Upper lobe of left lung (tissue), 6 donors: ENCODE results near the gene TP53I11. TPM values are rescaled to one million over a fixed set of nuclear protein-coding genes. Genes with fewer than 3 reads are reported as not detected.

Experiments used
- ATAC-seq, 2 donors: fragments of 200-7000 bp; cut with Tn5 transposase; one replicate each; pipeline ENCODE4 v1.9.1; 2022; ENCODE audit warnings: mild to moderate bottlenecking in 2 of 2, moderate library complexity in 2 of 2; ENCODE audit not compliant: low FRiP score in 2 of 2
- DNase-seq, 2 donors: peaks; one replicate each; pipeline ENCODE4 v3.0.0-alpha.2; 2019 to 2020
- H3K27ac ChIP-seq, 4 donors: fragments of 200-600 bp; sonication (generic); one replicate each; pipeline ENCODE4 v1.5.1; 2016 to 2019
- H3K27me3 ChIP-seq, 4 donors: fragments of 200-600 bp; sonication (generic); one replicate each; pipeline ENCODE4 v1.5.1; 2017 to 2019
- H3K36me3 ChIP-seq, 4 donors: fragments of 200-600 bp; sonication (generic); one replicate each; pipeline ENCODE4 v1.5.1; 2016 to 2019
- H3K4me1 ChIP-seq, 4 donors: fragments of 200-600 bp; sonication (generic); one replicate each; pipeline ENCODE4 v1.5.1; 2018 to 2019
- H3K4me3 ChIP-seq, 4 donors: fragments of 200-600 bp; sonication (generic); one replicate each; pipeline ENCODE4 v1.5.1; 2017 to 2019; ENCODE audit warnings: mild to moderate bottlenecking in 2 of 4, moderate library complexity in 1 of 4
- H3K9me3 ChIP-seq, 4 donors: fragments of 200-600 bp; sonication (generic); one replicate each; pipeline ENCODE4 v1.5.1; 2018 to 2019
- EP300 ChIP-seq, 4 donors: sonication (generic); formaldehyde crosslinking; IDR thresholded peaks; one replicate each; pipeline ENCODE4 v1.5.1; 2017; ENCODE audit warnings: antibody characterized with exemption in 4 of 4, control low read depth in 2 of 4
- POLR2A ChIP-seq, 4 donors: fragments of 450-650 bp; IDR thresholded peaks; one replicate each; pipeline ENCODE4 v1.5.1; 2016 to 2017; ENCODE audit warnings: antibody characterized with exemption in 4 of 4, mild to moderate bottlenecking in 2 of 4
- POLR2AphosphoS5 ChIP-seq, 2 donors: sonication (generic); formaldehyde crosslinking; IDR thresholded peaks; one replicate each; pipeline ENCODE4 v1.5.1; 2017; ENCODE audit warnings: antibody characterized with exemption in 2 of 2
- whole genome bisulfite sequencing, 2 donors: methylation state at CpG; one replicate each; pipeline ENCODE4 v1.1.5; 2017 to 2018; 5-methylcytosine and 5-hydroxymethylcytosine counted together
- total RNA-seq, 6 donors: library from RNA; depleted of rRNA in 4 of 6; stranded (reverse); fragments of >200 nt in 4 of 6; gene quantifications; one replicate each; pipeline versions ENCODE4 v1.1.0 to v1.2.1, GENCODE V29; 2016 to 2021
- TF ChIP-seq, protein P1 (sequence below), 6 experiments: fragments of 450-650 bp in 4 of 6; fragments of 200-600 bp in 2 of 6; sonication (generic) in 2 of 6; IDR thresholded peaks; one replicate each; pipeline ENCODE4 v1.5.1; 2016 to 2019; ENCODE audit warnings: antibody characterized with exemption in 6 of 6
- donor health status: DM: no; HTN: no; CAD: no; lungs with moderate emphysema.
- donor health status: DM: no; HTN: yes; CAD: no; lungs with severe emphysema.

TP53I11 gene
- total RNA-seq, 6 donors from 2014 or later: 55.3 to 127 (median 101) TPM

DNA sequence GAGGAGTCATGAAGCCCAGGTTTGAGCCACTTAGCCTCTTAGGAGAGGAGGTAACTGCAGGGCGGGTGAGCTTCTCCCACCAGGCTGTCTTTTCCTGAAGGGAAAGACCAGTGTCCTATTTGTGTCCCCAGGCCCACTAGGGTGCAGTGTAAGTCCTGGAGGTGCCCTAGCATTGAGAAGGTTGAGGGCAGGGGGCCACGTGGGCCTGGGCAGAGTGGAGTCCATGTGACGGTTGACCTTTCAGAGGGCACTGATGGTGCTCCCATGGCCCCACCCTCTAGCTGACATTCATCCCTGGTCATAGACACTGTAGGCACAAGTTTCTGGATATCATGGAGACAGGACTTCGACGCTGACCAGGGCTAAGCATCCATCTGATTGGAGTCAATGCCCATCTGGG is 44.1 kb upstream of the TP53I11 start:
- Histone ChIP-seq H3K4me3 (no peak overlapping the region), H3K36me3 (no peaks in the 10 kb centered on the region), H3K4me1 (peaks cover 0 to 6% (median 0%) of the 10 kb centered on the region in 4 donors), H3K9me3 (no peaks in the 10 kb centered on the region), H3K27me3 (no peaks in the 10 kb centered on the region), H3K27ac (no peak overlapping the region)
- ATAC-seq (no peak), DNase-seq (no peak)
- TF ChIP-seq POLR2AphosphoS5 (IDR thresholded peaks at IDR 0.05): no peak
- TF ChIP-seq, protein P1, sequence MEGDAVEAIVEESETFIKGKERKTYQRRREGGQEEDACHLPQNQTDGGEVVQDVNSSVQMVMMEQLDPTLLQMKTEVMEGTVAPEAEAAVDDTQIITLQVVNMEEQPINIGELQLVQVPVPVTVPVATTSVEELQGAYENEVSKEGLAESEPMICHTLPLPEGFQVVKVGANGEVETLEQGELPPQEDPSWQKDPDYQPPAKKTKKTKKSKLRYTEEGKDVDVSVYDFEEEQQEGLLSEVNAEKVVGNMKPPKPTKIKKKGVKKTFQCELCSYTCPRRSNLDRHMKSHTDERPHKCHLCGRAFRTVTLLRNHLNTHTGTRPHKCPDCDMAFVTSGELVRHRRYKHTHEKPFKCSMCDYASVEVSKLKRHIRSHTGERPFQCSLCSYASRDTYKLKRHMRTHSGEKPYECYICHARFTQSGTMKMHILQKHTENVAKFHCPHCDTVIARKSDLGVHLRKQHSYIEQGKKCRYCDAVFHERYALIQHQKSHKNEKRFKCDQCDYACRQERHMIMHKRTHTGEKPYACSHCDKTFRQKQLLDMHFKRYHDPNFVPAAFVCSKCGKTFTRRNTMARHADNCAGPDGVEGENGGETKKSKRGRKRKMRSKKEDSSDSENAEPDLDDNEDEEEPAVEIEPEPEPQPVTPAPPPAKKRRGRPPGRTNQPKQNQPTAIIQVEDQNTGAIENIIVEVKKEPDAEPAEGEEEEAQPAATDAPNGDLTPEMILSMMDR (IDR thresholded peaks at IDR 0.05): no peak
- TF ChIP-seq POLR2A (IDR thresholded peaks at IDR 0.05): no peak
- TF ChIP-seq EP300 (IDR thresholded peaks at IDR 0.05): no peak
- WGBS, 2 donors: 77 to 88% methylated on average over 3 to 4 of the region's 5 CpGs

DNA sequence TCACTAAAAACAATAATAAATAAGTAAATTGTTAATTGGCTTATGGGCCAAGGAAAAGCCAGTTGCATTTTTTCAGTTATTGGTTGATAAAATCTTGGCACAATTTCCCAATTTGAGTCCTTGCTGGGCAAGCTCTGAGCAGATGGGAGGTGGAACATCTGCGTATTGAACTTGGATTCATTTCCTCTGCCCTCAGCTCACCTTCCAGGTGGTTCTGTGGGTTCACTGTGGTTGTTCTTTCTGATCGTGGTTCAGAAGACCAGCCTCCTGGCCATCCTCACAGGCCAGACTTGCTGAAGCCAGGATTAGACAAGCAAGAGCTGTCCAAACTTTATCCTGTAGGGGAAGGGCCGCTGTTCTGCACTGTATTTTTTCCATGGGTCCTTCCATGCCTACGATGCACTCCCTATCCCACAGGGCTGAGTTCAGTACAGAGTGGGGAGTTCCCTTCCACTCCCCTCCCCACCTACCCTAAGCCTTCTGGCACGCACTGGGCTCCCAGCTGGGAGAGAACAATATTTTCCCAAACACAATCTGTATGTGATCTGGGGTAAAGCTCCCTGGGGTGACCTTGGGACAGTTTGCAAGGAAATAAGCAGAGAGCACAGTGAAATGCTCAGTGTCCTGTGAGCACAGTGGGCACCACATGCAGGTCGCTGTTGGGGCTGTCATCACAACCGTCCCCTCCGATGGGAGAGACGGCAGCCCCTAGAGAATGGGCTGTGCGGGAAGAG is 43.5 kb upstream of the TP53I11 start:
- Histone ChIP-seq H3K9me3 (no peaks in the 10 kb centered on the region), H3K36me3 (no peaks in the 10 kb centered on the region), H3K27ac (no peak overlapping the region), H3K4me1 (peaks cover 0 to 6% (median 0%) of the 10 kb centered on the region in 4 donors), H3K27me3 (no peaks in the 10 kb centered on the region), H3K4me3 (no peak overlapping the region)
- ATAC-seq (no peak), DNase-seq (no peak)
- whole genome bisulfite sequencing, 2 donors: 87 to 91% methylated on average over 10 of the region's 10 CpGs
- no peak for TF ChIP-seq EP300 (IDR thresholded peaks at IDR 0.05)
- TF ChIP-seq, protein P1 (IDR thresholded peaks at IDR 0.05): no peak
- no peak for TF ChIP-seq POLR2A (IDR thresholded peaks at IDR 0.05)

DNA sequence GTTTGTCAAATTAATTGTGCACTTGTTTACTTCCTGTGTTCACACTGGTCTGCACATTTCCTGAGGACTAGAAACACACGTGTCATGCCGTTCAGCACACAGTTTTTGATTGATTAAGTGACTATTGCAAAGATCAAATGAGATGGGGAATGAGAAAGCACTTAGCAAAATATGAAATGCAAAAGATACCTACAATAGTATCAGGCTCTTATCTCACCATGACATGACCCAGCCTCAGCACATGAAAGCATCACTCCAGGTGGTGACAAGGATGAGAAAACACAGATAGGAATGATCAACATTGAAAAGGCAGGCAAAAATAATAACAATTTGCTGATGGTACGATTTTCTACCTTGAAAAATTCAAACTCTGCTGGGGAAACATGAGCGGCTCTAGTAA is 42.1 kb upstream of the TP53I11 start:
- Histone ChIP-seq H3K27me3 (no peaks in the 10 kb centered on the region), H3K4me1 (peaks cover 0 to 6% (median 0%) of the 10 kb centered on the region in 4 donors), H3K4me3 (no peak overlapping the region), H3K9me3 (no peaks in the 10 kb centered on the region), H3K36me3 (no peaks in the 10 kb centered on the region), H3K27ac (no peak overlapping the region)
- DNase-seq: no peak
- 60 to 63% methylated on average over 4 of the region's 4 CpGs for WGBS, 2 donors
- ATAC-seq: no peak
- TF ChIP-seq POLR2AphosphoS5 (IDR thresholded peaks at IDR 0.05) (no peak), POLR2A (IDR thresholded peaks at IDR 0.05) (no peak), EP300 (IDR thresholded peaks at IDR 0.05) (no peak)
- TF ChIP-seq, protein P1 (IDR thresholded peaks at IDR 0.05): no peak

DNA sequence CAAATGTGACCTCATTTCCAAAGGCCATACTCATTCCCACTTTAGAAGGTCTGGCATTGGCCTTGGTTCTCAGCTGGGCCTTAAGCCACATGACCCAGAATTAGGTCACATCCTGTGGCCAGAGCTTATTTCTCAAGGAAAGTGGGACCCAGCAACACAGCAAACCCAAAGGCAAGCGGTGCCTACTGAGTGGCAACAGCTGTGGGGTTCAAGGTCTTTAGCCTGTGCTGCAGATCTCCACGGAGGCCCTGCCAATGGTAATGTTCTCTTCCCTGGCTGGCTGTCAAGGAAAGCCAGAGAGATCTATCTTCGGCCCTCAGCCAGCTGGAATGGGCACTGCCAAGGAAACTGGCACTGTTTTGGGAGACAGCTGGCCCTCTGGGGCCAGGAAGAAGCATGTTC is 41.5 kb upstream of the TP53I11 start:
- 76% methylated on average over 3 of the region's 3 CpGs; no CpG with 5 or more reads in 1 of the 2 donors for WGBS, 2 donors
- H3K4me1 ChIP-seq: peaks cover 0 to 6% (median 0%) of the 10 kb centered on the region in 4 donors
- no peak overlapping the region for H3K27ac ChIP-seq
- TF ChIP-seq POLR2A (IDR thresholded peaks at IDR 0.05) (no peak), EP300 (IDR thresholded peaks at IDR 0.05) (no peak), POLR2AphosphoS5 (IDR thresholded peaks at IDR 0.05) (no peak)
- TF ChIP-seq, protein P1 (IDR thresholded peaks at IDR 0.05): no peak
- H3K27me3 ChIP-seq: no peaks in the 10 kb centered on the region
- no peak overlapping the region for H3K4me3 ChIP-seq
- H3K36me3 ChIP-seq: no peaks in the 10 kb centered on the region
- H3K9me3 ChIP-seq: no peaks in the 10 kb centered on the region
- ATAC-seq (no peak), DNase-seq (no peak)

DNA sequence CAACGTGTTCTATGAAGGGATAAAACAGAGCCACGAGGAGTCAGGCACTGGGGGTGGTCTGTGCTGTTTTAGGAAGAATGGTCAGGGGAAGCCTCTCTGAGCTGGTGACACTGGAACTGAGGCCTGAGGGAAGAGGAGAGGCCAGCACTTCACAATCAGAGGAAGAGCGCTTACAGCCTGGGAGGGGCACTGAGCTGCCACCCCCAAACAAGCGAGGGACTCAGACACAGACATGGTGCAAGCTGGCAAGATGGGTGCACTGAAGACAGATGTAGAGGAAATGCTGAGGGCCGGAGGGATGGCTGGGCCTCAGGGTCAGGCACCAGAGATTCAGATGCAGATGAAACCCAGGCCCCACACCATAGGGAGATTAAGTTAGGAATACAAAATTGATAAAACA is 40.0 kb upstream of the TP53I11 start:
- no peaks in the 10 kb centered on the region for H3K9me3 ChIP-seq
- 91% methylated on average over 5 of the region's 5 CpGs for WGBS, 2 donors
- no peaks in the 10 kb centered on the region for H3K27me3 ChIP-seq
- H3K4me3 ChIP-seq: no peak overlapping the region
- no peak for DNase-seq
- peaks cover 0 to 6% (median 0%) of the 10 kb centered on the region in 4 donors for H3K4me1 ChIP-seq
- no peak for ATAC-seq
- H3K27ac ChIP-seq: no peak overlapping the region
- TF ChIP-seq POLR2A (IDR thresholded peaks at IDR 0.05) (no peak), POLR2AphosphoS5 (IDR thresholded peaks at IDR 0.05) (no peak), EP300 (IDR thresholded peaks at IDR 0.05) (no peak)
- TF ChIP-seq, protein P1 (IDR thresholded peaks at IDR 0.05): no peak
- H3K36me3 ChIP-seq: no peaks in the 10 kb centered on the region
